ENCODE data around the gene SPOCD1. TPM values are rescaled to one million over a fixed set of nuclear protein-coding genes. Genes with fewer than 3 reads are reported as not detected.
A peak's percentile ranks its signal among the peaks of the same experiment; 100 is the strongest.

SPOCD1 gene
- total and polyA plus RNA-seq, 8 donors = 0.06 to 0.69 (median 0.16) TPM; not detected in 4

DNA sequence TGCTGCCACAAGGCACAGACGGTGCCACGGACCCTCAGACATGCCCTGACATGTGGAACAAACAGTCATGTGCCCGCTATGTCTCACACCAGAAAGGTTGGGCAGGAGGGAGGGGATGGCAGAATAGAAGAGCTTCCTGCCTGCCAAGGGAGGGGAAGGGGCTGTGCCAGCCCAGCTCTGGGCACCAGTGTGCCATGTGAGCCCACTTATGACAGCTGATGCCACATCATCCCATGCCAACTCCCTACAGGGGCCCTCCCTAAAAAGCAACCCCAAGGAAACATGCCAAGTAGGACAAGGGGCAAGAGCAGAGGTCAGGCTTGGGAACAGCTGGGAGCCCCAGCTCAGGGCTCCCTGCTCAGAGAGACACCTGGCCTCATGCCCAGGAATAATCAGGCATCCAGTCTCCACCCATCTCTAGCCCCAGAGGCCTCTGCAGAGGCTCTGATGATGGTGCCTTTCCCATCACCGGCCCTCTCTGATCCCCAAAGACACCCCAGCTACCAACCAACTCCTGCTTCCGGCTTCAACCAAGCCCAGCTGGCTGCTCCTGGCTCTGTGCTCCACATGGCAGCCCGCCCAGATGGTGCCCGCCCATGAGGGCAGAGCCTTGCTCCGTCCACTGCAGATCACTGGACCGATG, 62.0 kb downstream of the SPOCD1 start:
- FAIRE-seq = no peak
- TF ChIP-seq, protein P1, sequence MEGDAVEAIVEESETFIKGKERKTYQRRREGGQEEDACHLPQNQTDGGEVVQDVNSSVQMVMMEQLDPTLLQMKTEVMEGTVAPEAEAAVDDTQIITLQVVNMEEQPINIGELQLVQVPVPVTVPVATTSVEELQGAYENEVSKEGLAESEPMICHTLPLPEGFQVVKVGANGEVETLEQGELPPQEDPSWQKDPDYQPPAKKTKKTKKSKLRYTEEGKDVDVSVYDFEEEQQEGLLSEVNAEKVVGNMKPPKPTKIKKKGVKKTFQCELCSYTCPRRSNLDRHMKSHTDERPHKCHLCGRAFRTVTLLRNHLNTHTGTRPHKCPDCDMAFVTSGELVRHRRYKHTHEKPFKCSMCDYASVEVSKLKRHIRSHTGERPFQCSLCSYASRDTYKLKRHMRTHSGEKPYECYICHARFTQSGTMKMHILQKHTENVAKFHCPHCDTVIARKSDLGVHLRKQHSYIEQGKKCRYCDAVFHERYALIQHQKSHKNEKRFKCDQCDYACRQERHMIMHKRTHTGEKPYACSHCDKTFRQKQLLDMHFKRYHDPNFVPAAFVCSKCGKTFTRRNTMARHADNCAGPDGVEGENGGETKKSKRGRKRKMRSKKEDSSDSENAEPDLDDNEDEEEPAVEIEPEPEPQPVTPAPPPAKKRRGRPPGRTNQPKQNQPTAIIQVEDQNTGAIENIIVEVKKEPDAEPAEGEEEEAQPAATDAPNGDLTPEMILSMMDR (IDR thresholded peaks at IDR 0.05) = no peak
- Histone ChIP-seq H3K4me3 (no peak overlapping the region), H3K27me3 (no peaks in the 10 kb centered on the region), H3K36me3 (no peaks in the 10 kb centered on the region), H3K9me3 (no peaks in the 10 kb centered on the region), H3K4me1 (peaks cover 0 to 7% (median 3%) of the 10 kb centered on the region in 3 donors), H3K27ac (no peak overlapping the region)
- intact Hi-C loops (cut with DNase I) = no loop called here
- peak in 5 of 6 donors; percentile 36 to 74 (median 67) for DNase-seq
- 44 to 65% methylated on average over 9 of the region's 9 CpGs for WGBS, 2 donors
- peak; percentile 69 to 83 (median 77) for ATAC-seq

DNA sequence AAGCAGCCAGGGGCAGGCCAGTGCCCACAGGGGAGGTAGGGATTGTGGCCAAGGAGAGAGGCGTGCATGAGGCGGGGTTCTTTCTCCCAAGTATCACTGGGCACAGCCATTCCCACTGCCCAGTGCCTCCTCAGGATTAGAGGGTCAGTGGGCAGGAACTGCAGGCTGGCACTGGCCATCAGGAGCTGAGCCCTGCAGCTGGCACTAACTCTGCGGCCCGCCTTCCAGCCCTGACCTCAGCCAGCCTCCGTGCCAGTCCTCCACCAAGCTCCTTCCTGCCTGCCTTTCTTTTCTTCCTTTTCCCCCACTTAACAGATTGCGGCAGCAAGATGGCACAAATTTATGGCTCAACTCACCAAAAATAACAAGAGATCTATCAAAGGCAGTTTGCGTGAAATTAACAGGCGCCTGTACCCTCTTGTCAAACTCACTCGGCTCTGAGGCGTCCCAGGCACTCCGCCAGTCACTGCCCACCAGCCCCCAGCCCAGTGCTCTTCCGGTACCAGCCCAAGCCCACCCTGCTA, 62.8 kb downstream of the SPOCD1 start:
- WGBS, 2 donors = 91 to 94% methylated on average over 12 of the region's 12 CpGs
- Histone ChIP-seq H3K4me3 (no peak overlapping the region), H3K9me3 (no peaks in the 10 kb centered on the region), H3K27me3 (no peaks in the 10 kb centered on the region), H3K27ac (no peak overlapping the region), H3K36me3 (no peaks in the 10 kb centered on the region), H3K4me1 (peaks cover 0 to 7% (median 3%) of the 10 kb centered on the region in 3 donors)
- TF ChIP-seq, protein P1 (IDR thresholded peaks at IDR 0.05) = no peak
- intact Hi-C loops (cut with DNase I) = no loop called here
- ATAC-seq = no peak
- DNase-seq = peak in 1 of 6 donors; percentile 44
- no peak for FAIRE-seq

DNA sequence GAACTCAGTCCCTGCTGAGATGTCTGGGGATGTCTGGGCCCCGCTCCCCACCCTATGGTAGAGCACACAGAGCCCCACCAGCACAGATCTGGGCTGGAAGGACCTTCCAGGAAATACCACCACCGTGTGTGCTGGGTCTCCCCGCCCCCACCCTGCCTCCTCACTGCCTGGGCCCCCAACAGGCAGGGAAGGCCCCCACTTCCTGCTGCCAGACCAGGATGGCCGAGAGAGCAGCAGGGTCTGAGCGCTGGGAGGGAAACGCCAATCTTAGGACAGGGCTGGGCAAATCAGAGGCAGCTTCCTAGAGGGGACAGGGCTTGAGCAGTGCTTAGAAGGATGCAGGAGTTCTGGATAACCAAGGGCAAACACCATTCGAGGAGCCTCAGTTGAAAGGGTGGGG, 63.6 kb downstream of the SPOCD1 start:
- H3K9me3 ChIP-seq = no peaks in the 10 kb centered on the region
- no peak overlapping the region for H3K4me3 ChIP-seq
- TF ChIP-seq, protein P1 (IDR thresholded peaks at IDR 0.05) = no peak
- intact Hi-C loops (cut with DNase I) = no loop called here
- H3K36me3 ChIP-seq = no peaks in the 10 kb centered on the region
- WGBS, 2 donors = 73% methylated on average over 7 of the region's 7 CpGs
- FAIRE-seq (no peak), ATAC-seq (no peak), DNase-seq (no peak)
- peaks cover 0 to 7% (median 3%) of the 10 kb centered on the region in 3 donors for H3K4me1 ChIP-seq
- no peak overlapping the region for H3K27ac ChIP-seq
- H3K27me3 ChIP-seq = no peaks in the 10 kb centered on the region

DNA sequence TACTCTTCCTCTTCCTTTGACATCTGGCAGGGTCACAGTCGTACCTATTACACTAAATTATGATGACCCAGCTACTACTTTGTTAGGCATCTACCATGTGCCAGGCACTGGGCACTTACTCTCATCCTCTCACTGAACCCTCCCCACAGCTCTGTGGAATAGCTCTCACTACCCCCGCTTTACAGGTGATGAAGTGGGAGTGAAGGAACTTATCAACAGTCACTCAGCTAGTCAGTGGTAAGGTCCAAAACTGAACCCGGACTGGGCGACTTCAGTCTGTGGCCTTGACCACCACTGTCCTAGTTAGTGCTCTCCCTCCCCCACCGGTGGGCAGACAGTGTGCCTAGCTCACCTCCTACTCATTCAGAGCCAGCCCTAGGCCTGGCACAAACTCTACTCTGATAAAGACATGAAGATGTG, 64.0 kb downstream of the SPOCD1 start:
- Histone ChIP-seq H3K4me1 (peaks cover 0 to 7% (median 3%) of the 10 kb centered on the region in 3 donors), H3K27me3 (no peaks in the 10 kb centered on the region), H3K27ac (no peak overlapping the region), H3K36me3 (no peaks in the 10 kb centered on the region), H3K4me3 (no peak overlapping the region), H3K9me3 (no peaks in the 10 kb centered on the region)
- ATAC-seq (no peak), DNase-seq (no peak), FAIRE-seq (no peak)
- TF ChIP-seq, protein P1 (IDR thresholded peaks at IDR 0.05) = no peak
- WGBS, 2 donors = 70 to 71% methylated on average over 5 of the region's 5 CpGs
- intact Hi-C loops (cut with DNase I) = no loop called here

DNA sequence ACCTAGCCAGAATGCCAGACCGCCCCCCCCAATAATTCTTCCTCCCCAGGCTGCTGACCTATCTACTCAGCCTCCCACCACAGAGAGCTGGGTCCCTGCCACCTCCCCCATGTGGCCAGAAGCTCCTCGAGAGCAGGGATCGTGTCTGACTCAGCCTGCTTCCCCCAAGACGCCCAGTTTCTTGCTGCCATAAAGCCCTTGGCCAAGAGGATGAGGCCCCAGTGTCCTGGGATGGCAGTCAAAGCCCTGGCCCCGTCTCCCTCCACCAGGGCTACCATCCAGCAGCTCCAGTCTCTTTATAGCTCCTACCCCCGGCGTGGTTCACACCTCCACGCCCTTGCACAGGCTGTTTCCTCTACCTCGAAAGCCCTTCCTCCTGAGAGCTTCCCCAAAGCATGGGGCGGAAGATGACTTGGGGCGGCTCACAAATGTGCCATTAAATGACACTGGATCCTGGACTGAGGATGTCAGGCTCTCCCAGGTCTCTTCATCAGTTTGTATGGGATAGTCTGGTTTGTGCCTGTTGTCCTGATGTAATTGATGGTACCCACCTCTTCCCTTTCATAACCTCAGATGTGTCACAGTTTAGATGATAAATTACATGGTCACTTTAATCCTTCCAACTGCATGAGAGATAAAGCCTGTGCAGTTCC, 64.8 kb downstream of the SPOCD1 start:
- intact Hi-C loops (cut with DNase I) = no loop called here
- no peak for DNase-seq
- Histone ChIP-seq H3K27me3 (no peaks in the 10 kb centered on the region), H3K9me3 (no peaks in the 10 kb centered on the region), H3K4me1 (peaks cover 0 to 7% (median 3%) of the 10 kb centered on the region in 3 donors), H3K36me3 (no peaks in the 10 kb centered on the region), H3K4me3 (no peak overlapping the region), H3K27ac (no peak overlapping the region)
- no peak for ATAC-seq
- TF ChIP-seq, protein P1 (IDR thresholded peaks at IDR 0.05) = no peak
- 66 to 73% methylated on average over 11 of the region's 11 CpGs for WGBS, 2 donors
- no peak for FAIRE-seq

Measured in pancreas (tissue), 10 donors.